ENCODE data around the gene ANKRD13D. TPM values are rescaled to one million over a fixed set of nuclear protein-coding genes. Genes with fewer than 3 reads are reported as not detected.
A peak's percentile ranks its signal among the peaks of the same experiment; 100 is the strongest.

Gene ANKRD13D
- total RNA-seq, 1 donor from 2014 or later: 40.8 TPM

DNA sequence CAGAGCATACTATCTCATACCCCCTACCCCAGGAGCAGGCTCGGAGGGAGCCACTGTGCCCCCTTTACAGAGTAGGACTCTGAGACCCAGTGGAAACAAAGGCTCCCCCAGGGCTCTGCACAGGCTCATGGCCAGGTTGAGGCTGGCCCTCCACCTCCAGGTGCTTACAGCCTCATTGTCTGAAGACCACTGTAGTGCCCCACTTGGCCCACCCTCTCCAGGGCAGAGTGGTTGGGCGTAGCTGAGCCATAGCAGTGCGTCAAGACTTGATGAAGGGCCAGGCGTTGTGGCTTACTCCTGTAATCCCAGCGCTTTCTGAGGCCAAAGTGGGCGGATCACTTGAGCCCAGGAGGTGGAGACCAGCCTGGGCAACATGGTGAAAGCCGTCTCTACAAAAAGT lies 1.7 kb downstream of the ANKRD13D start:
- no peak overlapping the region for H2AFZ ChIP-seq (ENCODE audit: low read depth, low read length)
- TF ChIP-seq EZH2 (IDR thresholded peaks at IDR 0.05; ENCODE audit: insufficient read depth, low read length): no peak
- no peak for TF ChIP-seq CTCF (IDR thresholded peaks at IDR 0.05; ENCODE audit: insufficient read depth, low read depth, low read length)
- H3K4me3 ChIP-seq (ENCODE audit: insufficient read depth, low read depth, low read length): peak overlapping the region; percentile 67
- no peak for FAIRE-seq
- peaks cover 6% of the 10 kb centered on the region for H3K9me3 Mint-ChIP-seq (ENCODE audit: unreplicated experiment)
- H3K4me3 Mint-ChIP-seq (ENCODE audit: unreplicated experiment): peak overlapping the region; percentile 91
- H3K27ac ChIP-seq (ENCODE audit: low read depth, low read length): no peak overlapping the region
- peak overlapping the region; percentile 97 for H3K4me2 ChIP-seq (ENCODE audit: low read length)
- H3K4me1 Mint-ChIP-seq (ENCODE audit: low read depth, unreplicated experiment): peaks cover 17% of the 10 kb centered on the region
- DNase-seq (ENCODE audit: low read depth): peak; percentile 60
- peaks cover 37% of the 10 kb centered on the region for H3K4me1 ChIP-seq (ENCODE audit: insufficient read depth, low read length)
- H3K9me3 ChIP-seq (ENCODE audit: insufficient read depth, low read depth, low read length): peaks cover 3% of the 10 kb centered on the region
- no peaks in the 10 kb centered on the region for H3K27me3 Mint-ChIP-seq (ENCODE audit: low read depth, unreplicated experiment)
- peaks cover 41% of the 10 kb centered on the region for H4K20me1 ChIP-seq (ENCODE audit: insufficient read depth, low read length)
- no peaks in the 10 kb centered on the region for H3K27me3 ChIP-seq (ENCODE audit: insufficient read depth, low read length)
- H3K27ac Mint-ChIP-seq (ENCODE audit: unreplicated experiment): no peak overlapping the region
- H3K36me3 ChIP-seq (ENCODE audit: insufficient read depth, low read length): peaks cover 19% of the 10 kb centered on the region
- peaks cover 49% of the 10 kb centered on the region for H3K79me2 ChIP-seq (ENCODE audit: insufficient read depth, low read length)
- peaks cover 29% of the 10 kb centered on the region for H3K36me3 Mint-ChIP-seq (ENCODE audit: low read depth, unreplicated experiment)
- peak overlapping the region; percentile 89 for H3K9ac ChIP-seq (ENCODE audit: low read length)

- peak overlapping the region; percentile 45 for H3K4me2 ChIP-seq (ENCODE audit: low read length)
- peaks cover 37% of the 10 kb centered on the region for H3K4me1 ChIP-seq (ENCODE audit: insufficient read depth, low read length)
- H3K9me3 ChIP-seq (ENCODE audit: insufficient read depth, low read depth, low read length): peaks cover 3% of the 10 kb centered on the region
- TF ChIP-seq EZH2 (IDR thresholded peaks at IDR 0.05; ENCODE audit: insufficient read depth, low read length) (no peak), CTCF (IDR thresholded peaks at IDR 0.05; ENCODE audit: insufficient read depth, low read depth, low read length) (no peak)
- H3K27me3 ChIP-seq (ENCODE audit: insufficient read depth, low read length): no peaks in the 10 kb centered on the region
- peaks cover 58% of the 10 kb centered on the region for H3K79me2 ChIP-seq (ENCODE audit: insufficient read depth, low read length)
- Mint-ChIP-seq H3K9me3 (ENCODE audit: unreplicated experiment) (peaks cover 9% of the 10 kb centered on the region), H3K36me3 (ENCODE audit: low read depth, unreplicated experiment) (peaks cover 37% of the 10 kb centered on the region), H3K27me3 (ENCODE audit: low read depth, unreplicated experiment) (no peaks in the 10 kb centered on the region), H3K4me1 (ENCODE audit: low read depth, unreplicated experiment) (peaks cover 17% of the 10 kb centered on the region), H3K27ac (ENCODE audit: unreplicated experiment) (no peak overlapping the region), H3K4me3 (ENCODE audit: unreplicated experiment) (no peak overlapping the region)
- FAIRE-seq (no peak), DNase-seq (ENCODE audit: low read depth) (no peak)
- no peak overlapping the region for H3K27ac ChIP-seq (ENCODE audit: low read depth, low read length)
- no peak overlapping the region for H2AFZ ChIP-seq (ENCODE audit: low read depth, low read length)
- no peak overlapping the region for H3K4me3 ChIP-seq (ENCODE audit: insufficient read depth, low read depth, low read length)
- H3K36me3 ChIP-seq (ENCODE audit: insufficient read depth, low read length): peaks cover 24% of the 10 kb centered on the region
- H4K20me1 ChIP-seq (ENCODE audit: insufficient read depth, low read length): peaks cover 41% of the 10 kb centered on the region
- H3K9ac ChIP-seq (ENCODE audit: low read length): no peak overlapping the region
These were observed 2.6 kb downstream of the ANKRD13D start for GRCh38 chr11:67291481-67292381.

DNA sequence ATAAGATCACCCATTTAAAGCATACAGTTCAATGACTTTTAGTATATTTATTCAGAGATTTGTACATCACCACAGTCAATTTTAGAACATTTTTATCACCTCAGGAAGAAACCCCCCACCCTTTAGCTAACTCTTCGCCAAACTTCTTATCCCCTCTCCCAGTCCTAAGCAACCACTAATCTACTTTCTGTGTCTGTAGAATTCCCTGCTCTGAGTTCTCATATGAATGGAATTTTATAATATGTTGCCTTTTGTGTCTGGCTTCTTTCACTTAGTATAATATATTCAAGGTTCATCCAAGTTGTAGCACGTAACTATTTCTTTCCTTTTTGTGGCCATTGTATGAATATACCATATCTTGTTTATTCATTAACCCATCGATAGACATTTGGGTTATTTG lies 3.6 kb downstream of the ANKRD13D start:
- Mint-ChIP-seq H3K4me3 (ENCODE audit: unreplicated experiment) (peak overlapping the region; percentile 51), H3K4me1 (ENCODE audit: low read depth, unreplicated experiment) (peaks cover 10% of the 10 kb centered on the region), H3K27me3 (ENCODE audit: low read depth, unreplicated experiment) (no peaks in the 10 kb centered on the region), H3K36me3 (ENCODE audit: low read depth, unreplicated experiment) (peaks cover 38% of the 10 kb centered on the region), H3K27ac (ENCODE audit: unreplicated experiment) (no peak overlapping the region), H3K9me3 (ENCODE audit: unreplicated experiment) (peaks cover 9% of the 10 kb centered on the region)
- Histone ChIP-seq H4K20me1 (ENCODE audit: insufficient read depth, low read length) (peaks cover 41% of the 10 kb centered on the region), H3K27ac (ENCODE audit: low read depth, low read length) (peak overlapping the region; percentile 25), H3K9ac (ENCODE audit: low read length) (no peak overlapping the region), H3K4me3 (ENCODE audit: insufficient read depth, low read depth, low read length) (no peak overlapping the region), H2AFZ (ENCODE audit: low read depth, low read length) (no peak overlapping the region), H3K27me3 (ENCODE audit: insufficient read depth, low read length) (no peaks in the 10 kb centered on the region), H3K79me2 (ENCODE audit: insufficient read depth, low read length) (peaks cover 62% of the 10 kb centered on the region), H3K9me3 (ENCODE audit: insufficient read depth, low read depth, low read length) (peaks cover 3% of the 10 kb centered on the region), H3K36me3 (ENCODE audit: insufficient read depth, low read length) (peaks cover 24% of the 10 kb centered on the region), H3K4me2 (ENCODE audit: low read length) (peak overlapping the region; percentile 45), H3K4me1 (ENCODE audit: insufficient read depth, low read length) (peaks cover 34% of the 10 kb centered on the region)
- TF ChIP-seq CTCF (IDR thresholded peaks at IDR 0.05; ENCODE audit: insufficient read depth, low read depth, low read length) (no peak), EZH2 (IDR thresholded peaks at IDR 0.05; ENCODE audit: insufficient read depth, low read length) (no peak)
- FAIRE-seq (no peak), DNase-seq (ENCODE audit: low read depth) (no peak)

Data from astrocyte (in vitro differentiated cells and primary cell).